Gastrocnemius medialis (tissue), 4 donors: ENCODE measurements around the gene ECM1.

Source experiments
- CTCF ChIP-seq, 5 experiments: fragments of 450-650 bp in 3 of 5; fragments of 200-600 bp in 2 of 5; sonication (generic) in 2 of 5; IDR thresholded peaks in 4 of 5; conservative IDR thresholded peaks in 1 of 5; 1 replicate in 4 of 5; 2 replicates in 1 of 5; pipeline ENCODE4 v1.5.1; 2016 to 2019; ENCODE audit warnings: antibody characterized with exemption in 5 of 5, mild to moderate bottlenecking in 3 of 5, moderate library complexity in 3 of 5
- POLR2A ChIP-seq, 2 donors: fragments of 450-650 bp; IDR thresholded peaks; one replicate each; pipeline ENCODE4 v1.6.1; 2017; ENCODE audit warnings: antibody characterized with exemption in 2 of 2, mild to moderate bottlenecking in 2 of 2, moderate library complexity in 2 of 2

DNA sequence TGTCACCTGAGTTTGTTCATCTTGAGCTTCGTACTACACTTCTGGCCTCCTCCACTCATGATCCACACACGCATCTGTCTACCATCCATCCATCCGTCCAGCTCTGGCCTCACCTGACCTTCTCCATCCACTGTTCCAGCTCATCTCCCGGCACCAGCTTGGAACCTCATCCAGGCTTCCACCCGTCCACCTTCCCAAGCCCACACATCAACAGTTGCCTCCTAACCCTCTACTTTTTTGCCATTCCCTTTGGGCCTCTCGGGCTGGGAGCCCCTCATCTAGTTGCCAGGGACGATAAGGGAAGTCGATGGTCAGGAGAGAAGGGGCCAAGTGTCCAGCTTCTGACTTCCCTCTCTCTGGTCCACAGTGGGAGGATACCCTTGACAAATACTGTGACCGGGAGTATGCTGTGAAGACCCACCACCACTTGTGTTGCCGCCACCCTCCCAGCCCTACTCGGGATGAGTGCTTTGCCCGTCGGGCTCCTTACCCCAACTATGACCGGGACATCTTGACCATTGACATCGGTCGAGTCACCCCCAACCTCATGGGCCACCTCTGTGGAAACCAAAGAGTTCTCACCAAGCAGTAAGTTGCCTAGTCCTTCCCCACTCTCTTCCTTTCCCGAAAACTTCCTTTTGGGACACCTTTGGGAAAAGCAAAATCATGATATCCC, 4.2 kb downstream of the ECM1 start:
- TF ChIP-seq CTCF (IDR thresholded peaks at IDR 0.05 in 4 of 5, conservative IDR thresholded peaks at IDR 0.05 in 1 of 5): no peak
- TF ChIP-seq POLR2A (IDR thresholded peaks at IDR 0.05): no peak
